Spleen (tissue), 11 donors: ENCODE data around the gene GRK4. TPM values are rescaled to one million over a fixed set of nuclear protein-coding genes. Genes with fewer than 3 reads are reported as not detected.
A peak's percentile ranks its signal among the peaks of the same experiment; 100 is the strongest.

Source experiments
- DNase-seq: peaks from one replicate; pipeline ENCODE4 v3.0.0-alpha.2; 2020
- H3K27ac ChIP-seq, 8 donors: fragments of 200-600 bp; sonication (generic) in 7 of 8; 1 replicate in 4 of 8; 2 replicates in 4 of 8; pipeline versions ENCODE4 v1.5.0 to v1.8.0; 2016 to 2021; ENCODE audit warnings: inconsistent platforms in 4 of 8, mild to moderate bottlenecking in 4 of 8, moderate library complexity in 1 of 8
- H3K27me3 ChIP-seq, 7 donors: fragments of 200-600 bp; sonication (generic) in 6 of 7; replicated peaks in 1 of 7; 1 replicate in 4 of 7; 2 replicates in 3 of 7; pipeline versions ENCODE4 v1.5.0 to v1.8.0; 2016 to 2021; ENCODE audit warnings: inconsistent platforms in 3 of 7, mild to moderate bottlenecking in 1 of 7
- H3K36me3 ChIP-seq, 6 donors: fragments of 200-600 bp; sonication (generic) in 5 of 6; 1 replicate in 4 of 6; 2 replicates in 2 of 6; pipeline versions ENCODE4 v1.5.0 to v1.8.0; 2016 to 2021; ENCODE audit warnings: inconsistent platforms in 2 of 6
- H3K4me1 ChIP-seq, 6 donors: fragments of 200-600 bp; sonication (generic) in 5 of 6; 1 replicate in 3 of 6; 2 replicates in 3 of 6; pipeline versions ENCODE4 v1.5.0 to v1.8.0; 2016 to 2021; ENCODE audit warnings: inconsistent platforms in 3 of 6
- H3K4me3 ChIP-seq, 8 donors: fragments of 200-600 bp; sonication (generic) in 7 of 8; 1 replicate in 4 of 8; 2 replicates in 4 of 8; pipeline versions ENCODE4 v1.5.0 to v1.8.0; 2016 to 2021; ENCODE audit warnings: inconsistent platforms in 4 of 8, mild to moderate bottlenecking in 4 of 8, moderate library complexity in 2 of 8
- H3K9me3 ChIP-seq, 8 donors: fragments of 200-600 bp; sonication (generic) in 7 of 8; 1 replicate in 4 of 8; 2 replicates in 4 of 8; pipeline versions ENCODE4 v1.5.0 to v1.8.0; 2016 to 2021; ENCODE audit warnings: inconsistent platforms in 4 of 8
- CTCF ChIP-seq, 11 experiments: fragments of 200-600 bp in 7 of 11; fragments of 450-650 bp in 4 of 11; sonication (generic) in 4 of 11; IDR thresholded peaks in 8 of 11; conservative IDR thresholded peaks in 3 of 11; 1 replicate in 7 of 11; 2 replicates in 4 of 11; pipeline versions ENCODE4 v1.4.0 to v1.8.0; 2016 to 2021; ENCODE audit warnings: antibody characterized with exemption in 11 of 11, inconsistent platforms in 4 of 11, mild to moderate bottlenecking in 1 of 11
- POLR2A ChIP-seq, 3 donors: fragments of 450-650 bp; IDR thresholded peaks; one replicate each; pipeline ENCODE4 v1.5.1; 2017; ENCODE audit warnings: antibody characterized with exemption in 3 of 3, mild to moderate bottlenecking in 1 of 3
- POLR2AphosphoS5 ChIP-seq, 3 donors: sonication (generic); formaldehyde crosslinking; IDR thresholded peaks; one replicate each; pipeline ENCODE4 v1.5.1; 2017; ENCODE audit warnings: antibody characterized with exemption in 3 of 3
- WGBS, 5 donors: extraction: QIAGEN DNeasy Blood & Tissue Kit in 3 of 5; methylation state at CpG; one replicate each; pipeline versions ENCODE4 v1.1.5 to v1.1.7; 2013 to 2018; 5-methylcytosine and 5-hydroxymethylcytosine counted together
- intact Hi-C: fragments of 100-400 bp; cut with DNase I; formaldehyde crosslinking; loops from one replicate; pipeline ENCODE4 v1.15.0; 2023; ENCODE audit warnings: low total_unique reads
- polyA plus RNA-seq, 3 donors: library from polyadenylated mRNA; stranded (reverse); fragments of 200-250 nt; gene quantifications; one replicate each; pipeline ENCODE4 v1.2.1, GENCODE V29; 2013
- total RNA-seq, 7 donors: library from RNA; depleted of rRNA in 3 of 7; stranded (reverse); fragments of >200 nt in 3 of 7; fragmentation: NEBNext Ultra II Directional in 4 of 7; extraction: Animal tissue kit (Norgen Biotek cat#: 25700) in 4 of 7; gene quantifications; one replicate each; pipeline versions ENCODE4 v1.1.0 to v1.2.1, GENCODE V29; 2016 to 2021
- donor health status: healthy with polysubstance abuse.
- donor health status: DM: no; HTN: no; CAD: no; lungs with moderate emphysema.
- donor health status: DM: no; HTN: no; CAD: no.
- donor health status: Bipolar disorder and iron deficiency.
- donor health status: healthy.
- donor health status: DM: no; HTN: no; CAD: no.
- donor health status: DM: yes; HTN: yes; CAD: no.

Gene GRK4
- total and polyA plus RNA-seq, 10 donors: 1.0 to 4.3 (median 2.2) TPM

GRCh38 chr4:2961421-2961810 is 2.0 kb upstream of the GRK4 start:
- 68 to 81% (median 74%) methylated on average over 8 of the region's 8 CpGs for WGBS, 5 donors
- DNase-seq: peak; percentile 78
- peak overlapping the region in 5 of 8 donors; percentile 88 to 93 (median 92) for H3K27ac ChIP-seq
- H3K4me3 ChIP-seq: peak overlapping the region in 7 of 8 donors; percentile 83 to 100 (median 94)
- peaks cover 14 to 68% (median 46%) of the 10 kb centered on the region in 6 donors for H3K4me1 ChIP-seq
- intact Hi-C loops: no loop called here
- no peaks in the 10 kb centered on the region for H3K27me3 ChIP-seq
- peaks cover 0 to 30% (median 21%) of the 10 kb centered on the region in 6 donors for H3K36me3 ChIP-seq
- TF ChIP-seq POLR2AphosphoS5 (IDR thresholded peaks at IDR 0.05): no peak
- TF ChIP-seq POLR2A (IDR thresholded peaks at IDR 0.05): no peak
- no peaks in the 10 kb centered on the region for H3K9me3 ChIP-seq

GRCh38 chr4:2961811-2962441 is 1.4 kb upstream of the GRK4 start:
- Histone ChIP-seq H3K36me3 (peaks cover 0 to 25% (median 16%) of the 10 kb centered on the region in 6 donors), H3K27me3 (no peaks in the 10 kb centered on the region), H3K9me3 (no peaks in the 10 kb centered on the region), H3K27ac (peak overlapping the region in 6 of 8 donors; percentile 26 to 93 (median 92)), H3K4me3 (peak overlapping the region; percentile 83 to 100 (median 92)), H3K4me1 (peaks cover 14 to 68% (median 46%) of the 10 kb centered on the region in 6 donors)
- TF ChIP-seq POLR2A (IDR thresholded peaks at IDR 0.05) (no peak), POLR2AphosphoS5 (IDR thresholded peaks at IDR 0.05) (no peak), CTCF (IDR thresholded peaks at IDR 0.05 in 8 of 11, conservative IDR thresholded peaks at IDR 0.05 in 3 of 11) (no peak)
- peak; percentile 76 for DNase-seq
- 40 to 51% (median 46%) methylated on average over 14 of the region's 14 CpGs for WGBS, 5 donors
- intact Hi-C loops: no loop called here

- Histone ChIP-seq H3K4me1 (peaks cover 14 to 61% (median 43%) of the 10 kb centered on the region in 6 donors), H3K4me3 (peak overlapping the region; percentile 83 to 100 (median 92)), H3K9me3 (no peaks in the 10 kb centered on the region), H3K36me3 (peaks cover 0 to 18% (median 10%) of the 10 kb centered on the region in 6 donors), H3K27ac (peak overlapping the region; percentile 80 to 93 (median 90)), H3K27me3 (no peaks in the 10 kb centered on the region)
- no peak for DNase-seq
- intact Hi-C loops: no loop called here
- TF ChIP-seq POLR2A (IDR thresholded peaks at IDR 0.05) (no peak), CTCF (IDR thresholded peaks at IDR 0.05 in 8 of 11, conservative IDR thresholded peaks at IDR 0.05 in 3 of 11) (no peak), POLR2AphosphoS5 (IDR thresholded peaks at IDR 0.05) (no peak)
- 0 to 1% (median 1%) methylated on average over 18 to 40 of the region's 40 CpGs for WGBS, 5 donors
Measured at GRCh38 chr4:2962614-2963174, 677 bp upstream of the GRK4 start.

DNA sequence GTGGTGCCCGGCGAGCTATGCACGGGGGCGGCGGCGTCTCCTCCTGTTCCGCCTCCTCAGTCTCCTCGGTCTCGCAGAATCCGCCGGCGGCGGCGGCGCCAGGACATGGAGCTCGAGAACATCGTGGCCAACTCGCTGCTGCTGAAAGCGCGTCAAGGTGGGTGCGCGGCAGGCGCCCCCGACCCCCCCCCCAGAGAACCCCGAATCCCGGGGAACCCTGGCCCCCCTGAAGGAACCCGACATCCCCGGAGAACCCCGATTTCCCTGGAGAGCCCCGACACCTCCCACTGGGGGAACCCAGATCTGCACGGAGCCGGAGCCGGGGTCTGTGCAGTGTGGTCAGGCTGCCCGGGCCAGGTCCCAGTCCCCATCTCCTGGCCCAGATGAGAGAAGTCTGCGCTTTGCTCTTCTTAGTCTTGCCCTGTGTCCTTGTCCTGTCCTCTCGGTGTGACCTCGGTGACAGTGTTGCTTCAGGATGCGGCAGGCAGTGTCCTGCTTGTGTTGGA is 648 bp downstream of the GRK4 start:
- H3K4me3 ChIP-seq: peak overlapping the region; percentile 83 to 100 (median 92)
- no peaks in the 10 kb centered on the region for H3K9me3 ChIP-seq
- no peaks in the 10 kb centered on the region for H3K27me3 ChIP-seq
- WGBS, 5 donors: 0 to 3% (median 1%) methylated on average over 11 to 38 of the region's 38 CpGs
- peak overlapping the region in 7 of 8 donors; percentile 85 to 93 (median 91) for H3K27ac ChIP-seq
- H3K4me1 ChIP-seq: peaks cover 12 to 48% (median 38%) of the 10 kb centered on the region in 6 donors
- H3K36me3 ChIP-seq: peaks cover 0 to 4% (median 0%) of the 10 kb centered on the region in 6 donors
- TF ChIP-seq POLR2AphosphoS5 (IDR thresholded peaks at IDR 0.05): no peak
- TF ChIP-seq CTCF (IDR thresholded peaks at IDR 0.05 in 8 of 11, conservative IDR thresholded peaks at IDR 0.05 in 3 of 11): no peak
- intact Hi-C loops: no loop called here
- DNase-seq: no peak
